ENCODE measurements around the gene PHTF2.

DNA sequence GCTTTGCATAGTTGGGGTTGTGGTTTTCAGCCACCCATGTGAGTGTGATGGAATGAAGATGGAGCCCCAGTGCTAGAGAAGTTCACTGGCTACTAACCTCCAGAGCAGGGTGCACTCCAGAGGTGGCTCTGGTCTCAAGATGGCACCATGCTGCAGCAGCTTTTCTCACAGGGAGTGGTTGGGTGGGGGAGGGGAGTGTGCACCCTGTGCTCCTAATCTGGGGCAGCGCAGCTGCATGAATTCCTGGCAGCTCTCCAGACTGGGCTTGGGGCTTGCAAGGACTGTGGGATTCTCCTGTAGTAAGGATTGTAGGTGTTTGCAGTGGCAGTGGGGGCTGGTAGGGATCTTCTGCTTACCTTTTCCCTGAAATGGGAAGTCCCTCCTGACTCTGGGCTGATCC lies 23.7 kb downstream of the PHTF2 start:
- TF ChIP-seq, protein P1, sequence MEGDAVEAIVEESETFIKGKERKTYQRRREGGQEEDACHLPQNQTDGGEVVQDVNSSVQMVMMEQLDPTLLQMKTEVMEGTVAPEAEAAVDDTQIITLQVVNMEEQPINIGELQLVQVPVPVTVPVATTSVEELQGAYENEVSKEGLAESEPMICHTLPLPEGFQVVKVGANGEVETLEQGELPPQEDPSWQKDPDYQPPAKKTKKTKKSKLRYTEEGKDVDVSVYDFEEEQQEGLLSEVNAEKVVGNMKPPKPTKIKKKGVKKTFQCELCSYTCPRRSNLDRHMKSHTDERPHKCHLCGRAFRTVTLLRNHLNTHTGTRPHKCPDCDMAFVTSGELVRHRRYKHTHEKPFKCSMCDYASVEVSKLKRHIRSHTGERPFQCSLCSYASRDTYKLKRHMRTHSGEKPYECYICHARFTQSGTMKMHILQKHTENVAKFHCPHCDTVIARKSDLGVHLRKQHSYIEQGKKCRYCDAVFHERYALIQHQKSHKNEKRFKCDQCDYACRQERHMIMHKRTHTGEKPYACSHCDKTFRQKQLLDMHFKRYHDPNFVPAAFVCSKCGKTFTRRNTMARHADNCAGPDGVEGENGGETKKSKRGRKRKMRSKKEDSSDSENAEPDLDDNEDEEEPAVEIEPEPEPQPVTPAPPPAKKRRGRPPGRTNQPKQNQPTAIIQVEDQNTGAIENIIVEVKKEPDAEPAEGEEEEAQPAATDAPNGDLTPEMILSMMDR (optimal IDR thresholded peaks at IDR 0.05 in 1 of 3, IDR thresholded peaks at IDR 0.05 in 1 of 3, conservative IDR thresholded peaks at IDR 0.05 in 1 of 3; ENCODE audit: extremely low read depth in 1 of 3, insufficient read depth in 2 of 3, low read length in 3 of 3): no peak
- no peak for TF ChIP-seq EZH2 (IDR thresholded peaks at IDR 0.05; ENCODE audit: low read length)
